ENCODE data around the gene PCDHB16.
"Not testable (repeated sequence)": the region's sequence is repeated elsewhere in the genome, so short reads cannot be mapped to it uniquely, and the experiment has no call there.

The PCDHB16 gene

DNA sequence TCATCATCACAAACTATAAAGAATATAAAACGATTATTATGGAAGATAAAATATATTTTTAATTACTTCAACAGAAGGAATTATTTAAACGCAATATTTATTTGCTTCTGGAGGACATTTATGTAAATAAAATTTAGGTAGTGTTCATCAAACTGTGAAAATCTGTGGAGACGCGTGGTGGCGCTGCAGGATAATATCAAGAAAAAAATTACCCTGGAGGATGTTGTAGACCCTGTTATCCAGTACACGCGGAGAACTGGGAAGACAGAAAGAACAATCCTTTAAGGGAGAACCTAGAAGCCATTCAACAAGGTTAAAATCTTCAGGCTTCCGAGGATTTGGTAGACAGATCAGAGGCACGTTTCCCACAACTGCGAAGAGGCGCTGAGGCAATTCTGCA, 26.3 kb downstream of the PCDHB16 start, which contains the start of gene PCDHB12:
PCDHB12 (plus strand) TSS at position 242 of the 400 bp plus-strand sequence. CDS start 189 bp downstream, outside the sequence.
- TF ChIP-seq, protein P1, sequence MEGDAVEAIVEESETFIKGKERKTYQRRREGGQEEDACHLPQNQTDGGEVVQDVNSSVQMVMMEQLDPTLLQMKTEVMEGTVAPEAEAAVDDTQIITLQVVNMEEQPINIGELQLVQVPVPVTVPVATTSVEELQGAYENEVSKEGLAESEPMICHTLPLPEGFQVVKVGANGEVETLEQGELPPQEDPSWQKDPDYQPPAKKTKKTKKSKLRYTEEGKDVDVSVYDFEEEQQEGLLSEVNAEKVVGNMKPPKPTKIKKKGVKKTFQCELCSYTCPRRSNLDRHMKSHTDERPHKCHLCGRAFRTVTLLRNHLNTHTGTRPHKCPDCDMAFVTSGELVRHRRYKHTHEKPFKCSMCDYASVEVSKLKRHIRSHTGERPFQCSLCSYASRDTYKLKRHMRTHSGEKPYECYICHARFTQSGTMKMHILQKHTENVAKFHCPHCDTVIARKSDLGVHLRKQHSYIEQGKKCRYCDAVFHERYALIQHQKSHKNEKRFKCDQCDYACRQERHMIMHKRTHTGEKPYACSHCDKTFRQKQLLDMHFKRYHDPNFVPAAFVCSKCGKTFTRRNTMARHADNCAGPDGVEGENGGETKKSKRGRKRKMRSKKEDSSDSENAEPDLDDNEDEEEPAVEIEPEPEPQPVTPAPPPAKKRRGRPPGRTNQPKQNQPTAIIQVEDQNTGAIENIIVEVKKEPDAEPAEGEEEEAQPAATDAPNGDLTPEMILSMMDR (conservative IDR thresholded peaks at IDR 0.05) = no peak
- no peak within 1 kb of the TSS for H3K27ac ChIP-seq

DNA sequence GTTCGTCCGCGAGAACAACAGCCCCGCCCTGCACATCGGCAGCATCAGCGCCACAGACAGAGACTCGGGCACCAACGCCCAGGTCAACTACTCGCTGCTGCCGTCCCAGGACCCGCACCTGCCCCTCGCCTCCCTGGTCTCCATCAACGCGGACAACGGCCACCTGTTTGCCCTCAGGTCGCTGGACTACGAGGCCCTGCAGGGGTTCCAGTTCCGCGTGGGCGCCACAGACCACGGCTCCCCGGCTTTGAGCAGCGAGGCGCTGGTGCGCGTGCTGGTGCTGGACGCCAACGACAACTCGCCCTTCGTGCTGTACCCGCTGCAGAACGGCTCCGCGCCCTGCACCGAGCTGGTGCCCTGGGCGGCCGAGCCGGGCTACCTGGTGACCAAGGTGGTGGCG, 28.1 kb downstream of the PCDHB16 start:
- H3K27ac ChIP-seq = not testable (repeated sequence)

DNA sequence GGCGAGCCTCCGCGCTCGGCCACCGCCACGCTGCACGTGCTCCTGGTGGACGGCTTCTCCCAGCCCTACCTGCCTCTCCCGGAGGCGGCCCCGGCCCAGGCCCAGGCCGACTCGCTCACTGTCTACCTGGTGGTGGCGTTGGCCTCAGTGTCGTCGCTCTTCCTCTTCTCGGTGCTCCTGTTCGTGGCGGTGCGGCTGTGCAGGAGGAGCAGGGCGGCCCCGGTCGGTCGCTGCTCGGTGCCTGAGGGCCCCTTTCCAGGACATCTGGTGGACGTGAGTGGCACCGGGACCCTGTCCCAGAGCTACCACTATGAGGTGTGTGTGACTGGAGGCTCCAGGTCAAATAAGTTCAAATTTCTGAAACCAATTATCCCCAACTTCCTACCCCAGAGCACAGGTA, 28.7 kb downstream of the PCDHB16 start:
- not testable (repeated sequence) for H3K27ac ChIP-seq

DNA sequence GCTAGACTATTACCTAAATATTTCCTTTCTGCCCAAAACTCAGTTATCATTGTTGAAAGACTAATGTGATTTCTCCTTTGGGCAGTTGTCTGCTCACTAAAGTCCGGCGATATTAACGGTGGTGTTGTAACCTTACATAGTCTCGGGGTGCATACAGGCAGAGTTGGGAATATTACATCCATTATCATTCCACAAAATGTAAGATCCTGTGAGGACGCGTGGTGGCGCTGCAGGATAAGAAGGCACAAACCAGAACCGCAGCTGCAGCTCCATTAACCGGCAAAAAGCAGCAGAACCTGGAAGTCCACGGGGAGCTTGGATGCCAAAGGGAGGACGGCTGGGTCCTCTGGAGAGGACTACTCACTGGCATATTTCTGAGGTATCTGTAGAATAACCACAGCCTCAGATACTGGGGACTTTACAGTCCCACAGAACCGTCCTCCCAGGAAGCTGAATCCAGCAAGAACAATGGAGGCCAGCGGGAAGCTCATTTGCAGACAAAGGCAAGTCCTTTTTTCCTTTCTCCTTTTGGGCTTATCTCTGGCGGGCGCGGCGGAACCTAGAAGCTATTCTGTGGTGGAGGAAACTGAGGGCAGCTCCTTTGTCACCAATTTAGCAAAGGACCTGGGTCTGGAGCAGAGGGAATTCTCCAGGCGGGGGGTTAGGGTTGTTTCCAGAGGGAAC, 31.6 kb downstream of the PCDHB16 start, which contains the start of gene PCDHB13:
PCDHB13 (plus strand) TSS at position 264 of the 684 bp plus-strand sequence; CDS start at position 469, 205 bp downstream.
- H3K27ac ChIP-seq = not testable (repeated sequence)
- TF ChIP-seq, protein P1 (conservative IDR thresholded peaks at IDR 0.05) = peak; percentile 47

DNA sequence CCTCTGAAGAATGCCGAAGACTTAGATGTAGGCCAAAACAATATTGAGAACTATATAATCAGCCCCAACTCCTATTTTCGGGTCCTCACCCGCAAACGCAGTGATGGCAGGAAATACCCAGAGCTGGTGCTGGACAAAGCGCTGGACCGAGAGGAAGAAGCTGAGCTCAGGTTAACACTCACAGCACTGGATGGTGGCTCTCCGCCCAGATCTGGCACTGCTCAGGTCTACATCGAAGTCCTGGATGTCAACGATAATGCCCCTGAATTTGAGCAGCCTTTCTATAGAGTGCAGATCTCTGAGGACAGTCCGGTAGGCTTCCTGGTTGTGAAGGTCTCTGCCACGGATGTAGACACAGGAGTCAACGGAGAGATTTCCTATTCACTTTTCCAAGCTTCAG, 32.4 kb downstream of the PCDHB16 start:
- H3K27ac ChIP-seq = not testable (repeated sequence)

DNA sequence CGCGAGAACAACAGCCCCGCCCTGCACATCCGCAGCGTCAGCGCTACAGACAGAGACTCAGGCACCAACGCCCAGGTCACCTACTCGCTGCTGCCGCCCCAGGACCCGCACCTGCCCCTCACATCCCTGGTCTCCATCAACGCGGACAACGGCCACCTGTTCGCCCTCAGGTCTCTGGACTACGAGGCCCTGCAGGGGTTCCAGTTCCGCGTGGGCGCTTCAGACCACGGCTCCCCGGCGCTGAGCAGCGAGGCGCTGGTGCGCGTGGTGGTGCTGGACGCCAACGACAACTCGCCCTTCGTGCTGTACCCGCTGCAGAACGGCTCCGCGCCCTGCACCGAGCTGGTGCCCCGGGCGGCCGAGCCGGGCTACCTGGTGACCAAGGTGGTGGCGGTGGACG, 33.3 kb downstream of the PCDHB16 start:
- H3K27ac ChIP-seq = not testable (repeated sequence)

DNA sequence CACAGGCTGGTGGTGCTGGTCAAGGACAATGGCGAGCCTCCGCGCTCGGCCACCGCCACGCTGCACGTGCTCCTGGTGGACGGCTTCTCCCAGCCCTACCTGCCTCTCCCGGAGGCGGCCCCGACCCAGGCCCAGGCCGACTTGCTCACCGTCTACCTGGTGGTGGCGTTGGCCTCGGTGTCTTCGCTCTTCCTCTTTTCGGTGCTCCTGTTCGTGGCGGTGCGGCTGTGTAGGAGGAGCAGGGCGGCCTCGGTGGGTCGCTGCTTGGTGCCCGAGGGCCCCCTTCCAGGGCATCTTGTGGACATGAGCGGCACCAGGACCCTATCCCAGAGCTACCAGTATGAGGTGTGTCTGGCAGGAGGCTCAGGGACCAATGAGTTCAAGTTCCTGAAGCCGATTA, 33.8 kb downstream of the PCDHB16 start:
- not testable (repeated sequence) for H3K27ac ChIP-seq

DNA sequence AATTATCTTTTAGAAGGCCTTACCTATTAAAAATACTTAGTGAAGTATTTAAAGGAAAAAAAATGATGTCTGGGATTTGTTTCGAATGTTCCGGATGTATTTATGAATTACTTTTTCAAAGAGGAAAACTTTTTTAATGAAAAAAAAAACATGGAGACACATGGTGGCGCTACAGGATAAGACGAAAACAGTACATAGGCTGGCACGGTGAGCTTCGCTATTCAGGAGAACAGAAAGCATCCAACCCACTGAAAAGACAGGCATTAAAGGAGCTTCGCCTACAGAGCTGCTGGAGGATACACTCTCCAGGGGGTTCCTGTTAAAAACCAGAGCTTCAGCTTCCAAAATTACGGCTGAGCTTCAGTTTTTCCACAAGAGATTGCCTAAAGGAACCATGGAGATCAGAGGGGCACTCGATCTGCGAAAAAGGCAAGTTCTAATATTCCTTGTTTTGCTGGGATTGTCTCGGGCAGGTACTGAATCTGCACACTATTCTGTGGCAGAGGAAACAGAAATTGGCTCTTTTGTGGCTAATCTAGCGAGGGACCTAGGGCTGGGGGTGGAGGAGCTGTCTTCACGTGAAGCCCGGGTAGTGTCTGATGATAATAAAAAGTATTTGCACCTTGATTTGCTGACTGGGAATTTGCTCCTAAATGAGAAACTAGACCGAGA, 41.1 kb downstream of the PCDHB16 start, which contains the start of gene PCDHB14:
PCDHB14 (plus strand) TSS at position 232 of the 672 bp plus-strand sequence; CDS start at position 395, 163 bp downstream.
- peak within 1 kb of the TSS; percentile 40; the same call in 1 of the 2 replicates for H3K27ac ChIP-seq
- TF ChIP-seq, protein P1 (conservative IDR thresholded peaks at IDR 0.05) = peak; percentile 76

DNA sequence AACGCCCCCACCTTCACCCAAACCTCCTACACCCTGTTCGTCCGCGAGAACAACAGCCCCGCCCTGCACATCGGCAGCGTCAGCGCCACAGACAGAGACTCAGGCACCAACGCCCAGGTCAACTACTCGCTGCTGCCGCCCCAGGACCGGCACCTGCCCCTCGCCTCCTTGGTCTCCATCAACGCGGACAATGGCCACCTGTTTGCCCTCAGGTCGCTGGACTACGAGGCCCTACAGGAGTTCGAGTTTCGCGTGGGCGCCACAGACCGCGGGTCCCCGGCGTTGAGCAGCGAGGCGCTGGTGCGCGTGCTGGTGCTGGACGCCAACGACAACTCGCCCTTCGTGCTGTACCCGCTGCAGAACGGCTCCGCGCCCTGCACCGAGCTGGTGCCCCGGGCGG, 42.7 kb downstream of the PCDHB16 start:
- H3K27ac ChIP-seq = not testable (repeated sequence)

DNA sequence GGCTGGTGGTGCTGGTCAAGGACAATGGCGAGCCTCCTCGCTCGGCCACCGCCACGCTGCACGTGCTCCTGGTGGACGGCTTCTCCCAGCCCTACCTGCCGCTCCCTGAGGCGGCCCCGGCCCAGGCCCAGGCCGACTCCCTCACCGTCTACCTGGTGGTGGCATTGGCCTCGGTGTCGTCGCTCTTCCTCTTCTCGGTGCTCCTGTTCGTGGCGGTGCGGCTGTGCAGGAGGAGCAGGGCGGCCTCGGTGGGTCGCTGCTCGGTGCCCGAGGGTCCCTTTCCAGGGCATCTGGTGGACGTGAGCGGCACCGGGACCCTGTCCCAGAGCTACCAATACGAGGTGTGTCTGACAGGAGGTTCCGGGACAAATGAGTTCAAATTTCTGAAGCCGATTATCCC, 43.2 kb downstream of the PCDHB16 start:
- H3K27ac ChIP-seq = not testable (repeated sequence)

DNA sequence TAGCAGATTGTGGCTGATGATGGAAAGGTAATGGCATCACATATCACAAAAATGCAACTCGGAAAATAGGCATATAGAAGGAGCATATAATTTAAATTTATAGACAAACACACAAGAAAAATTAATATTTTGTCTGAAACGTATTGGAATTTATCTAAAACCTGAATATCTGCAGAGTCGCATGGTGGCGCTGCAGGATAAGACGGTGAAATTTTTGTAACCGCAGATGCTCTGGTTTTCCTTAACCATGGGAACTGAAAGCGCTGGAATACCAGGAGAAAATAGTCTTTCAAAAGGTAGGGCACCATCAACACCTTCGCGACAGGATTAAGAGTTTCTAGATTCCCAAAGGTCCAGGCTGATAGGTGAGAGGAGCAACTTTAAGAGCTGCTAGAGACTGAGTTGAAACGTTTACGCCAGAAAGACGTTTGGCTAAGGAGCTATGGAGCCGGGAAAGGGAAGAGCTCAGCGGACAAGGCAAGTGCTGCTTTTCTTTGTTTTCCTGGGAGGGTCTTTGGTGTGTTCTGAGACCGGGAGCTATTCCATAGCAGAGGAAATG, 52.0 kb downstream of the PCDHB16 start:
- TF ChIP-seq, protein P1 (conservative IDR thresholded peaks at IDR 0.05) = peak; percentile 77
- no peak overlapping the region for H3K27ac ChIP-seq
